ENCODE data around the gene NCKAP5.

The NCKAP5 gene

DNA sequence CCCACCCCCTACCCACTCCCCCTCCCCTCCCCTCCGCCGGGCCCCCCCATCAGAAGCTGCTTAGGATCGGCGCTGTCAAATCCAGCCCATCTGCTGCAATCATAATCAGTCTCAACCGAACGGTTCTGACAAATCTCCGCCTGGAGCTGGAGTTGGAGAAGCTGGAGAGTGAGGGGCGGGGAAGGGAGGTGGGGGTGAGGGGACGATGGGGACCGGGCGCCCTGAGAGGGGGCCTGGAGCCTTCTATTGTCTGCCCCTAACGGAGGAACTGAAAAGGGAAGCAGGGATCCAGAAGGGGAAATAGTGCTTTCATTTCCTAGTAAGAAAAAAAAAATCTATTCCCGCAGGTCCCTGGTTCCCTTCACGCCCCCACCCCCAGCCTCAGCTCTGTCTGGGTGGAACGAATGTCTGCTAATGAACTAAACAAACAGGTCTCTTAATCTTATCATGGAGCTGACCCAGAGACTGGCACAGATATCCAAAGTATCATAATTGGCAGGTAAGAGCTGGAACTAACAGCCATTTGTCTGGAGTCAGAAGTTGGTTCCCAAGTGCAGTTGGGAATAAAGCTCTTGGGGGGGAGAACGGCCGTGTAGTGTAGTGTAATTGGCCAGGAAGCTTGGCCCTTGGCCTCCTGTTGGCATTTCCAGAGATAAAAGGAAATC lies 301.2 kb downstream of the NCKAP5 start:
- DNase-seq (ENCODE audit: low read depth in 2 of 2), result no peak

DNA sequence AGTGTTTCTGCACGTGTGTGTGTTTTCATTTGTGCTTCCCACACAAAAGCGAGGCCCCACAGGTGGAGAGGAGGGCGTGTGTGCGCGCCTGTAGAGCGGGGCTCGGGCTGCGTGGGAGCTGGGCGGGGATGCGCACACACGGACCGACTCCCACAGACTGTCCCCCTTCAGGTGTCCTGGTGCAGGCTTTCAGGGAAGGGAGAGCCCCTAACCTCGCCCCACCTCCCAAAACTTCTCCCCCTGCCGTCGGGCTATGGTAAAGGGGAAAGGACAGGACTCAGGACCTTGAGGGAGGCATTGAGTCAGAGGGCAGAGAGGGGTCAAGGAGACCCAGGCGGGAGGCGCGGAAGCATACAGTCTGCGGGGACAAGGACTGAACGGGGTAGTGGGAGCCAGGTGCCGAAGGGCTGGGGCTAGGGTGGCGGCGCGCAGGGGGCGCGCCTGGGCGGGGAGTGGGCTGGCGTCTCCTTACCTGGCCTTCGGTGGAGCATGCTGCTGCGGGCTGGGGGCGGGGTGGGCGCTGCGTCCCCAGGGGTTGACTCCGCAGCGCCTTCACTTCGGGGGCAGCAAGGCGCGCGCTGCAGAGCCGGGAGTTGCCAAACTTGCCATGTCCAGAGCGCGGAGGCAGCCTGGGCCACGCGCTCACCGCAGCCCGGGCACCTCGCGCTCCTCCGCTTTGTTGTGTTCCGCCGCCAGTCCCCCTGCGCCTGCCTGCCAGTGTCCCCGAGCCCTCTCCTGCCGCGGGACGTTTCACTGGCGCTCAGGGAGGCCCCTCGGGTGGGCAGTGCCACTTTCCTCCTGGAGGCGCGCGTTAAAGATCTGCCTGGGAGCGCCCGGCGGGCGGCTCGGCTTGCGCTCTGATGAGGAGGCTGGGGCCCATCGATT lies 302.0 kb downstream of the NCKAP5 start:
- no peak for DNase-seq (ENCODE audit: low read depth in 2 of 2)

DNA sequence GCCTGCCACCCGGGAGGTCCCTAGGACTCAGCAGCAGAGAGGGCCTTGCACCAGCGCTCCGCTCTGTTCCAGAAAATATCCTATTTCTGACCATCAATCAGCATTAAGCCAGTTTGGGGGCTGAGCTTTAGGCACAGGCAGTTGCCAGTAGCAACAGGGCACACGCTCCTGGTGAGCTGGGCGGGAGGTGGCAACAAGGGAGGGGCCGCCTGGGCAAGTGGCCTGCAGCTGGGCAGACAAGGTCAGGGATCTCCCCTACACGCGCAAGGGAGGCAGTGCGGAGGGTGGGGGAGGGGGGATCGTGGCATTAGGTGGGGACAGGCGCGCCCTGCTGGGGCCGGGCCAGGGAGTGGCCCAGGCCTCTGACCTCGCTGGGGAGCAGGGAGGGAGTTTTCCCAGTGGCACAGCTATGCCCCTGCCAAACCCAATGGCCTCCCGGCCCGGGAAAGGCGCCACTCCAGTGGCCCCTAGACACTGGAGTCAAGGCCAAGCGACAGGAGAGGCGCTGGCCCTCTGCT lies 302.8 kb downstream of the NCKAP5 start:
- DNase-seq (ENCODE audit: low read depth in 2 of 2), result no peak

DNA sequence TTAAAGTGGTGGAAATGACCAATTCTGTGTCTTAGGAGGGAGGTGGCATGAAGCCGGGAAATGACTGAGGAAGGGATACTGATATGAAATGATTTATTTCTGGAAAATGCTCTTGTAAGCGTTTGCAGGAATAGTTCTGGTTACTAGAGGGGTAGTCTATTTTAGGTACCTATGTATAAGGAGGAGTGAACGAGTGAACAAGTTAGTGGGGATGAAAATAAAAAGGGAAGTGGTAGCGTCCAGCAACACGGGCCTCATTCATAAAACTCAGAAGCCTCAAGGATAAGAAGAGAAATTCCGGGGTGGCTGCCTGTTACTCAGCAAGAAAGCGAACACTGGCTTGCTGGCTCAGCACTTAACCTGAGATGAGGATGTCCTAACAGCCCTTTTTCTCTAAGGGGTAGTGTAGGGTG lies 303.3 kb downstream of the NCKAP5 start:
- no peak for DNase-seq (ENCODE audit: low read depth in 2 of 2)

DNA sequence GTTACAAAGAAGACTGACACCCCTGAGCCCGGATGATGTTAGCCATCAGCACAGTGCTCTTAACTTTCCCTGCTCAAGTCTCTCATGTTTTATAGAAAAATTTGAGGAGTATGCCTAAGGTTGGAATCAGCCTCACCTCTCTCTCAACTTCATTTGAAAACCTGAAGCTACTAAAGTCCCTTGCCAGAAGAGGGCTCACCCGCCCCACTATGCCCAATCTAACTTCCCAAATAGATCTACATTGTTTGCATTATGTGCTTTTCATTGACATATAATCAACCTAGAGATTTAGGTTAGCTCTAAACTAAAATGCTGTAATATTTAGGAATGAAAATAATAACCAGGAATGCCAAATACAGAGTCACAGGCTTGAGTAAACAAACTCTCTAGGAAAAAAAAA lies 305.4 kb downstream of the NCKAP5 start:
- no peak for DNase-seq (ENCODE audit: low read depth in 2 of 2)

DNA sequence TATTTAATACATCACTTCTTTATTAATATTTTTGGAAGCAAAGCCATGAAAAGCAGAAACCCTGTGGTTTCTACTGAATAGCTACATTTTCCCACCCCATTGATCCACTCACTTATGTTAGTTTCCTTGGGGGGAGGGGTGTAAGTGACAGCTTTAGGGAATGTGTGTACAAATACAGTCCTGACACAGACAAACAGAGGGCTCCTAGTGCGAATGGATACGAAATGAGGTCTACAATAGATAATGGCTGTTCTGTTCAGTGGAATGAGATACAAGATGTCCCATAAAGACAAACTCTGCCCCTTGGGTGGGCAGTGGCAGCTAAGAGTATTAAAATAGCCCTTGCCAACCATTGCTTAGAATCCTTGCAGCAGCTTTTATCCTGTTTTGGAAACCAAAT lies 312.9 kb downstream of the NCKAP5 start:
- DNase-seq (ENCODE audit: low read depth in 2 of 2), result no peak

DNA sequence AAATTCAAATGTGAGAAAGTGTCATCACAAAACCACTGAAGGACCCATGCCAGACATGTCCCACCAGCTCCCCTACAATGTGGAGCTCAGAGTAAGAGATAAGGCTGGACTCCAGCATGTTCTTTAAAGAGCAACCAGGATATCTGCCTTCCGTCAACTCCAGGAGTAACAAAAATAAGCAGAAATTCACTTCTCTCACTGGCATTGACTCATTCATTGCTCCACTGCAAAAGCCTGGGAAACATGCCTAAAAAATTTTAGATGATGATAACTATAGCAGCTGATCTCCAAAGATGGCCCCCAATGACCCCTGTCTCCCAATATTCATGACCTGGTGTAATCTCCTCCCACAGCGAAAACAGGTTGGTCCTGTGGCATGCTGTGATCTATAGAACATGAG lies 314.5 kb downstream of the NCKAP5 start:
- DNase-seq (ENCODE audit: low read depth in 2 of 2), result no peak

DNA sequence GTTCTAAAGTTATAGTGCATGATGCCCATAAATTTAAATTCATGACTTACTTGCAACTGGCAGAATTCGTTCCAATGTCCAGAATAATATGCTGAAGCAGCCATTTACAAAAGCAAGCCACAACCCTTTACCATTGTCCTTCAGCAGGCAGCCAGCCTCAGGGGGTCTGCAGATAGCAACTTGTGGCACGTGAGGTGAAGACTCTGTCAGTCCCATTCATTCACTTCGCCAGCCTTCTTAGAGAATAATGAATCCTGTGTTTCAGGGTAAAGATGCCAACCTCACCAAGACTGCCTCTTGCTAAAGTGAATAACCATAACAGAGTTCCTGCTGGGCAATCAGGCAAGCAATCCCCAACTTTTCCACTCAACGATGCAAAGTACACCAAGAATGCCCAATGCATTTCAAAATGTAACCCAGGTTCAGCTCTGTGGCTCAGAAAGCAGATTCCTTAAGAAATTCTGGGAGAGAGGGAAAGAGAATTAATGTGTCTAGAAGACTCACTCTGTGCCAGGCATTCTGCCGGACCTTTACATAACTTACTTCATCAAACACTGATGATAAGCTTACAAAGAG lies 315.4 kb downstream of the NCKAP5 start:
- DNase-seq (ENCODE audit: low read depth in 2 of 2), result no peak

DNA sequence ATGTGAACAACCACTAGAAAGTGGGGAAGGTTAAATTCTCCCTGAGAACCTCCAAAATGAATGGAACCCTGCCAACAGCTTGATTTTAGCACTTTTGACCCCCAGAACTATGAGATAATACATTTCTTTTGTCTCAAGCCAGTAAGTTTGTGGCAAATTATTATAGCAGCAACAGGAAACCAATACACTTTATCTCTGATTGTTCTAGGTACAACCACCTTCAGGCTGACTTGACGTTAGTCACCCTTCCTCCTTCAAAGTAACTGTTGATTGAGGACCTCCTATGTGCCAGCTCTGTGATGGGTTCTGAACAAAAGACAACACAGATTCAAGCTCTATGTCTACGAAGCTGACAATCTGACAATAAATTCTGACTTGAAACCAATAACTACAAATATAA lies 318.9 kb downstream of the NCKAP5 start:
- DNase-seq (ENCODE audit: low read depth in 2 of 2), result no peak

DNA sequence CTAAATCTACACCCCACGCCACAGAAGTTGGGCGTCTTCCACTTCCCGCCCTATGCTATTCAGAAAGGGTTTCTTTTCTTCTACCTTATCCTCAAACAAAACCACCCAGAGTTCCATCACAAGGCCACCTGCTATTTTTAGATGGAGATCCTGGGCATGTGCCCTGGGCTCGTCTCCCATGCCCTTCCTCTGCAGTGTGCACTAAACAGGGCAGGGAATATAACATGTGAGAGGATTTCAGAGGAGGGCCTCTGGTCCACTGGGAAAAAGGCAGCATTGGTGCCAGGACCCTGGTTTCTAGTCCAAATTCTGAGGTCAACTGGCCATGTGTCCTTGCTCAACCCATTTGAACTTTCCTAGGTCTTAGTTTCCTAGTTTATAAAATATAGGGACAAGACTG lies 320.0 kb downstream of the NCKAP5 start:
- no peak for DNase-seq (ENCODE audit: low read depth in 2 of 2)

DNA sequence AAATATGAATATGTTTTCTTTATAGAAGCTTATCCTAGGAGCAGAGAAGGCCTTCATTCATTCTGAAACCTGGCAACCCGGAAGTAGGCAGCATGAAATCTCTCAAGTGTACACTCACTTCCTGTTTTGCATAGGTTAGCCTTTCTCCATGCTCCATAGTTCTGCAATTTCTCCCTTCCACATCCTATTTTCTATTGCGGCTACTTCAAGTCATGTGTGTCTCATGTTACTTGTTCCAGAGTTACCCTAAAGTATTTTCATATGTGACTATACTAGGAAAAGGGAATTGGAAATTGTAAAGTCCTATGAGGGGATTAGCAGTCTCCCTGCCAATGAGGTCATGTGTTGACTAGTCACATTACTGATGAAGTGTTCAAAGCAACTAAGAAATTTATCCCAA lies 320.6 kb downstream of the NCKAP5 start:
- DNase-seq (ENCODE audit: low read depth in 2 of 2), result no peak

DNA sequence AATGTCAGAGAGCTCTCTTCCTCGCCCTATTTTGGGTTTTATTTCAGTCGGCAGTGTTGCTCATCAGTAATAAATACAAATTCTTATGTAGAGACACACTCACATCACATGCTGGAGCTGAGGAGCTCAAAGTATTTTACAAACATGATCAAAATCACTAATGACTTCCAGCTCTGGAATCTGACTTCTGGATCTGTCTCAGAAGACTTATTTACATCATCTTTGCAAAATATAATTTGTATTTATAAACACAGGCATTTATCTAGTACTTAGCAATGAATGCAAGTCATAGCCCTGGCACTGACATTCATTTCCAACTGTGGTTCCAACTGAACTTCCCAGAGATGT lies 327.1 kb downstream of the NCKAP5 start:
- no peak for DNase-seq (ENCODE audit: low read depth in 2 of 2)

DNA sequence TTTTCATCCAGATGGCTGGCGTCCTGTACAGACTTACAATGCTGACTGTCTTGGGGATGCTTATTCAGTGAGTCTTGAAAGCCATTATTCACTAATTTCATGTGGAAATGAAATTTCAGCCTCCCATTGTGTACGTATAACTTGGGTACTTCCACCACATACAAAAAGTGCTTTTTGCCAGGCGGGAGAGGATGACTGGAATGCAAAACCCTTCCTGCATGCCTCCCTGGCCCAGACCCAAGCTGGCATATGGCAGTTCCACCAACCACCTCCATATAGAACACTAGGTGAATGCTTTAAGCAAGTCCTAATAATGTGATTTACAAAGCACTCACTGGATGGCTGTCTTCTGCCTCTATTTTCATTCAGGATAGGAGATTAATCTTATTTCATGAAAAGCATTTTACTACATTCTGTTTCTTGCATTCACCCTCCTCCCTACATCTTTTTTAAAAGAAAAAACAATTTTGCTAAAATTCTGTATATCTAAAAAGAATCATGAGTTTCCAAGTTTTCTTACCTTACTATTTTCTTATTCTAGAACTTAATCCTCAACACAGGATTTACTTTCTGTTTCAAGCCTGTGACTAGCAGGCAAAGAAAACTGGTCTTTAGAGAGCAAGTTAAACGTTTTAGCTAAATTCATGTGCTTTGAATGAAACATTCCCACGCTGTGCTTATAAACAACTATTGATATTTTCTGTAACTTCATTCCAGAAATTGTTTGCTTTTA lies 327.6 kb downstream of the NCKAP5 start:
- no peak for DNase-seq (ENCODE audit: low read depth in 2 of 2)

DNA sequence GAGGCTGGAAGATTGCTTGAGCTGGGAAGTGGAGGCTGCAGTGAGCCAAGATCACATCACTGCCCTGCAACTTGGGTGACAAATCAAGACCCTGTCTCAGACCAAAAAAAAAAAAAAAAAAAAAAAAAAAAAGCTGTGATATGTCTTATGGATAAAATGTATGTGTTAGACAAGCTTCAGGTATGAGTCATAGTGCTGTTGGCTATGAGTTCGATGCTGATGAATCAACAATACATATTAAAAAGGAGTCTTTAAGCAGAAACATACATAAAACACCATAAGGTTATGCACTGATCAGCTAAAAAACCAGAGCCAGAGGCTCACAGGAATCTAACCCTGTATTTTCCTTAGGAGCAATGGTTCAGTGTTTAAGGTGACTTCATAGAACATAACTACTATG lies 332.3 kb downstream of the NCKAP5 start:
- no peak for DNase-seq (ENCODE audit: low read depth in 2 of 2)

DNA sequence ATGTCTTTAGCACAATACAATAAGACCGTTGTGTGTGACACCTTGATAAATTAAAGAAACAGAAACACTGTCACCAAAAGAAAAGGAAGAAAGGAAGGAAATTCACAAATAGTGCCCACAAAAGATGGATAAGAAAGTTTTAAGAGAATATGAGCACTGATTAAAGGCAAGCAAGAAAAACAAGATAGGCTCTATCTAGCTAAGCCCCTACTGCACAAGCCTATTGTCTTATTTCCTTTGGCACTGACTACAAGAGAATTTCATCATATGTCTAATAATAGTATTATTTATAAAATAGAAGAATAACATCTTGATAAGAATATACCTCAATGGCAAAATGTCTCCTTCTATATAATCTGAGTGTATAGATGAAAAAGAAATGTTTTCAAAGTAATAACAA lies 335.7 kb downstream of the NCKAP5 start:
- DNase-seq (ENCODE audit: low read depth in 2 of 2), result no peak

DNA sequence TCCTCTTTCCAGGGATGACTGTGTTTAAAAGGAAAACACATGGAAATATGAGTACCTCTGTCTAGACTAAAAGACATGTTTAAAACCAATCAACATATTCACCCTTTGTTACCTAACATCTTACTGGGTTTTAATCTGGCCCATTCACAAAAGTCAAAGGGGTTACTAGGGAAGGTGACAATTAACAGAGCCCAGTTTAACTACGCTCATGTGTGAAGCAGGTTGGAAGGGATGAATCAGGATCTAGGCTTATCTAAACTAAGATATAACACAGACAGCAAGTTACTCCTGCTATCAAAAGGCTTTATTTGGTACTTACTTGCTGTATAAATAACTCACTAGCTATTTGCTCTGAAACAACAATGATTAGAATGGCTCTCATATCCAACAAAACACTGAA lies 337.0 kb downstream of the NCKAP5 start:
- DNase-seq (ENCODE audit: low read depth in 2 of 2), result no peak

DNA sequence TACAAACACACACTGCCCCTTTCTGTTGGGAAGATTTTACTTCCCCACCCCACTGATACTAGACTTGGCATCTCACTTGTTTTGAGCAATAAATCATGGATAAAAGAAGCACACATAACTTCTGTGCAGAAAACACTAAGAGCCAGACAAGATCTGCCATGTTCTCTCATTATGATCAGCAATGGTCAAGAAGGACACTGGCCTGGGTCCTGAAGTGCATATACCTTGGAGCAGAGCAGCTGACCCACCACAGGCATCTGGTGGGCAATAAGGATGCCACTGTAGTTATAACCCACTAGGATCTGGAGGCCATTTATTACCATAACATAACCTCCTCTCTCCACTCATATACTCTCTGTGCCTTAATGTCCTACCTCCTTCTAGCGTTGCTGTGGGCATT lies 338.3 kb downstream of the NCKAP5 start:
- no peak for DNase-seq (ENCODE audit: low read depth in 2 of 2)

DNA sequence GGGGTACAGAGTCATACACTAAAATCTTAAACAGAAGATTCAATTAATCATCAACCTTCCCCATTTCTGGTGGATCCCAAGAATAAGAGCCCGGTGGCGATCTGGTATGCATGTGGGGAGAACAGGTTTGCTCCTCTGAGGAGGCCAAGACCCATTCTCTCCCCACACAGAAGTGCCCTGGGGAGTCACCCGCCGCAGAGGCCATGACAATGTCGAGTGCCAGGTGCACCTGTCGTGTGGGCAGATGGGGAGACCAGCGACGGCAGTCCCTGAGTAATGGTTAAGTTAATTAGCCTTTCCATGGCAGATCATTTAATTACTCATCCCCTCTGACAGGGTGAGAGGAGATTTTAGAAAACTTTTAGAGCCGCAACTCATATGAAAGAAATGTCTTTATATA lies 345.0 kb downstream of the NCKAP5 start:
- no peak for DNase-seq (ENCODE audit: low read depth in 2 of 2)

DNA sequence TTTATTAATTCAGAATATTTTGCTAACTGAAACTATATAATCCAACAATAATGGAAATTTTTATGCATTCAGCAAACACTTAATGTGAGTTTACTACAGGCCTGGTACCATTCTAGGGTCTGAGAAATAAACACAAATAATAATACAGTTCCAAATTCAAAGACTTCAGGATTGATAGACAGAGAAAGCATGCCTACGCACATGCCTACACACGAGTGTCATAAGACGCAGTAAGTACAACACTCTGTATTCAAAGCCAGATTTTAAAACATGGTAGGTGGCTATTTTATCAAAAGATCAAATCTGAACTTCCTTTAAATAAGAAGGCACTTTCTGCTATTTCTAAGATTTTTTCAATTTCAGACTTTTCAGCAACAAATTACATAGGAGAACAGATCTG lies 346.9 kb downstream of the NCKAP5 start:
- no peak for DNase-seq (ENCODE audit: low read depth in 2 of 2)

DNA sequence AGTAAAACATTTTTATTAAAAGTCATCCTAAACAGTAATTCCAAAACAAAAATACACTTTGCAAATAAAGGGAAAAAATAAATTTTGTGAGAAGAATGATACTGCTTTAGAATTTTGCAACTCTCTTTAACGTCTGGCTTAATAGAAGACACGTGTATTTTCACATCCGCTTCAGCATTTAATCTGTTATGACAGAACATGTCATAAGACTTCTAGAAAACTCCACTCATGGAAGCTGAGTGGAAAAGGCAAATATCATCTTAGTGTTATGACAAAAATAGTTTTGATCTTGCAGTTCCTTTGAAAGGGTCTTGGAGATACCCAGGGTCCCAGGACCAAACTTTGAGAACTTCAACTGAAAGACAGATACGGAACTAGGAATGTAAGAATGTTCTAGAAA lies 350.1 kb downstream of the NCKAP5 start:
- no peak for DNase-seq (ENCODE audit: low read depth in 2 of 2)

DNA sequence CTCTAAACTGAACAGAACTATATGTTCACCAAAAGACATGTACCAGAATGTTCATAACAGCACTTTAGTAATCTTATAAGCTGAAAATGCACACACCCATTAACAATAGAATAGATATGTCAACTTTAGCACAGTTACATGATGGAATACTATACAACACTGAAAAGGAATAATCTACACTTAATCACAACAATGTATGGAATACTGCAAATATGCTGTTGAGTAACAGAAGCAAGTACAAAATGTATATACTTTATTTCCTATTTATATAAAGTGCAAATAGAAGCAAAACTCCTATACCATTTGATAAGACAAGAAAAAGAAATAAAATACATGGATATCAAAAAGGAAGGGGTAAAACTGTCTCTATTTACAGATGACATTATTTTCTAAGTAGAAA lies 352.8 kb downstream of the NCKAP5 start:
- no peak for DNase-seq (ENCODE audit: low read depth in 2 of 2)

DNA sequence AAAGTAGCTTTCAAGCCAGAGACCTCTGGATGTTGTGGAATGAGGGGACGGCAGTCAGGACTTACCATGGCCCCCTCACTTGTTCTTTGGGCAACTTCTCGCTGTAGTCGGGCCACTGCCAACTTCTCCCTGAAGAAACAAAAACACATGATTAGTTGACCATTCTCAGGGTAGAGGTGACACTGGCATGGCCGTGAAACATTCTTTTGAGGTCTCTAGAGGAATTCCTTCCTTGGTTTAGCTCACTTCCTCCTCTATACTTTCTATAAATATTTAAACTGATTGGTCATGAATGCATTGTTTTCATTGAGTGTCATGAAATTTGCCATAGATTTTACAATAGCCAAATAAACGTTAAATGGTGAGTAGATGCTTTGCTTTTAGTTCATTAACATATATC lies 354.6 kb downstream of the NCKAP5 start:
- DNase-seq (ENCODE audit: low read depth in 2 of 2), result no peak

Measured in stimulated activated CD8-positive, alpha-beta memory T cell treated with anti-CD3 and anti-CD28 coated beads, Interleukin-15, amount 100 ng/mL, for 48 hours (primary cell).